ENCODE results near the gene KRT2. TPM values are rescaled to one million over a fixed set of nuclear protein-coding genes. Genes with fewer than 3 reads are reported as not detected.

The KRT2 gene
- total and polyA plus RNA-seq, 9 of the 15 experiments (the other 6 are each of a cell fraction or from before 2014, with no cell fraction given) = 0.03 to 0.69 (median 0.07) TPM; not detected in 2

DNA sequence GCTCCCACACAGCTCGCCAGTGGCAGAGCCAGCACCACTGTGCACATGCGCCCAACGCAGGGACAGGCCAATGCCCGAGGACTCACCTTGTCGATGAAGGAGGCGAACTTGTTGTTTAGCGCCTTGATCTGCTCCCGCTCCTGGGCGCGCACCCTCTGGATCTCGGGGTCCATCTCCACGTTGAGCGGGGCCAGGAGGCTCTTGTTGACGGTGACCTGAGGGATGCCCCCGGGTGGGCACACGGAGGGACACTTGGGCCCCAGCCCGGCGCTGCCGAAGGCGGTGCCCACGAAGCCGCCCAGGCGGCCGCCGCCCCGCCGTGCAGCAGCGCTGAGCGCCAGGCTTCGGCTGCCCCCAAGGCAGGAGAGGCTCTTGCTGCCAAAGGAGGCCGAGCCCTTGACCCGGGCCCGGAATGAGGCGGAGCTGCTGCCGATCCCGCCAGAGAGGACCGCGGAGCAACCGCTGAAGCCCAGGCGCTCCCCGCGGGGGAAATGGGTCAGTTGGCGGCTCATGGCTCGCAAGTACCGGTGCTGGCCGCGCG lies 51.0 kb downstream of the KRT2 start, which contains the start of gene KRT72:
KRT72 (minus strand) TSS at position 523 of the 541 bp plus-strand sequence; CDS start at position 512, 11 bp downstream.
- H3K9ac ChIP-seq (ENCODE audit: insufficient read depth in 1 of 2, low read depth in 2 of 2, low read length in 2 of 2) = no peak within 1 kb of the TSS
- peaks cover 6 to 10% of the 10 kb centered on the region in 2 experiments; a peak in 3 of 5 replicates for H3K4me1 ChIP-seq (replicated peaks in 1 of 2; ENCODE audit: control insufficient read depth in 2 of 2, insufficient read depth in 2 of 2, low read length in 2 of 2)
- intact Hi-C loops (cut with micrococcal nuclease) (no loop called here), in situ Hi-C loops (cut with MboI) (no loop called here)
- ATAC-seq (no peak), FAIRE-seq (no peak), DNase-seq (ENCODE audit: extremely low read depth in 1 of 4, low spot score in 3 of 4) (no peak)
- no peaks in the 10 kb centered on the region for H3K36me3 ChIP-seq (ENCODE audit: control insufficient read depth, insufficient read depth, low read length)
- no peaks in the 10 kb centered on the region for H3K9me1 ChIP-seq (ENCODE audit: control insufficient read depth, insufficient read depth, low read length)
- no peaks in the 10 kb centered on the region for H3K79me2 ChIP-seq (ENCODE audit: control insufficient read depth, insufficient read depth, low read length)
- H3K4me3 ChIP-seq = no peak within 1 kb of the TSS
- CTCF ChIA-PET (ENCODE audit: low intra/inter-chr PET ratio) = no interaction called here
- no peaks in the 10 kb centered on the region for H4K20me1 ChIP-seq (replicated peaks; ENCODE audit: control insufficient read depth, insufficient read depth, low read length)
- TF ChIP-seq, protein P1, sequence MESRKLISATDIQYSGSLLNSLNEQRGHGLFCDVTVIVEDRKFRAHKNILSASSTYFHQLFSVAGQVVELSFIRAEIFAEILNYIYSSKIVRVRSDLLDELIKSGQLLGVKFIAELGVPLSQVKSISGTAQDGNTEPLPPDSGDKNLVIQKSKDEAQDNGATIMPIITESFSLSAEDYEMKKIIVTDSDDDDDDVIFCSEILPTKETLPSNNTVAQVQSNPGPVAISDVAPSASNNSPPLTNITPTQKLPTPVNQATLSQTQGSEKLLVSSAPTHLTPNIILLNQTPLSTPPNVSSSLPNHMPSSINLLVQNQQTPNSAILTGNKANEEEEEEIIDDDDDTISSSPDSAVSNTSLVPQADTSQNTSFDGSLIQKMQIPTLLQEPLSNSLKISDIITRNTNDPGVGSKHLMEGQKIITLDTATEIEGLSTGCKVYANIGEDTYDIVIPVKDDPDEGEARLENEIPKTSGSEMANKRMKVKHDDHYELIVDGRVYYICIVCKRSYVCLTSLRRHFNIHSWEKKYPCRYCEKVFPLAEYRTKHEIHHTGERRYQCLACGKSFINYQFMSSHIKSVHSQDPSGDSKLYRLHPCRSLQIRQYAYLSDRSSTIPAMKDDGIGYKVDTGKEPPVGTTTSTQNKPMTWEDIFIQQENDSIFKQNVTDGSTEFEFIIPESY (CRISPR knock-in tag; IDR thresholded peaks at IDR 0.05) = peak; percentile 44; the same call in 1 of the 2 replicates
- TF ChIP-seq CBFA2T3 (IDR thresholded peaks at IDR 0.05) = no peak
- no peak for TF ChIP-seq JUND (IDR thresholded peaks at IDR 0.05; ENCODE audit: borderline replicate concordance, low read depth, low read length)
- no peak for TF ChIP-seq JUND (tag; IDR thresholded peaks at IDR 0.05; ENCODE audit: borderline replicate concordance, low read depth, low read length)
- TF ChIP-seq KAT7 (CRISPR knock-in tag; IDR thresholded peaks at IDR 0.05; ENCODE audit: borderline replicate concordance) = no peak
- TF ChIP-seq XRCC3 (IDR thresholded peaks at IDR 0.05) = no peak
- peaks cover 0 to 29% of the 10 kb centered on the region in 2 experiments; a peak in 3 of 5 replicates for H3K27me3 ChIP-seq (ENCODE audit: control insufficient read depth in 2 of 2, insufficient read depth in 2 of 2, low read length in 2 of 2)
- no peaks in the 10 kb centered on the region for H3K9me3 ChIP-seq (replicated peaks; ENCODE audit: control insufficient read depth, insufficient read depth, low read depth, low read length)
- 64% methylated on average over 25 of the region's 48 CpGs for WGBS (ENCODE audit: insufficient coverage, low coverage, missing lambda C conversion rate)
- H3K27ac ChIP-seq (ENCODE audit: extremely low read depth, low read depth, low read length) = no peak within 1 kb of the TSS
- H2AFZ ChIP-seq (ENCODE audit: low read depth, low read length) = no peak within 1 kb of the TSS
- POLR2A ChIA-PET = no interaction called here
- no peak within 1 kb of the TSS for H3K4me2 ChIP-seq (ENCODE audit: insufficient read depth, low read length)
- BruUV-seq (replicated peaks) = no TSS peak

Data from K562 (cell line).